T-cell (primary cell): Measurements from ENCODE around the gene SREBF2. TPM values are rescaled to one million over a fixed set of nuclear protein-coding genes. Genes with fewer than 3 reads are reported as not detected.
A peak's percentile ranks its signal among the peaks of the same experiment; 100 is the strongest.

Experiments
- ATAC-seq, 4 experiments: fragments of 200-7000 bp in 3 of 4; fragments of 150-1000 bp in 1 of 4; cut with Tn5 transposase; replicated peaks in 1 of 4; 1 replicate in 3 of 4; 2 replicates in 1 of 4; pipeline ENCODE4 v1.10.0; 2021; ENCODE audit warnings: moderate library complexity in 3 of 4, mild to moderate bottlenecking in 2 of 4, moderate number of reproducible peaks in 1 of 4
- CTCF ChIA-PET, 2 donors: fragments of 300-600 bp; sonication (Branson Sonifier 250); formaldehyde crosslinking; loops; one replicate each; lab custom pipeline; 2022; ENCODE audit warnings: antibody characterized with exemption in 2 of 2; lab: Charles Lee
- POLR2A ChIA-PET, 2 donors: fragments of 300-600 bp; sonication (Branson Sonifier 250); formaldehyde crosslinking; loops; one replicate each; lab custom pipeline; 2022; ENCODE audit warnings: antibody characterized with exemption in 2 of 2; lab: Charles Lee
- DNase-seq, 35 experiments: peaks; one replicate each; pipeline versions ENCODE4 v3.0.0 to v3.0.0-alpha.2; 2013 to 2023
- H3K27ac ChIP-seq: one replicate; pipeline ENCODE4 v1.5.1; 2013; ENCODE audit warnings: low read length
- H3K27me3 ChIP-seq, 2 experiments: replicated peaks in 1 of 2; 1 replicate in 1 of 2; 2 replicates in 1 of 2; pipeline versions ENCODE4 v1.6.1 to v1.7.0; 2013; ENCODE audit warnings: low read length in 1 of 2, mixed read lengths in 1 of 2; ENCODE audit not compliant: control insufficient read depth in 2 of 2, insufficient read depth in 2 of 2; ENCODE audit errors: extremely low read depth in 1 of 2
- H3K36me3 ChIP-seq, 2 donors: 1 replicate in 1 of 2; 2 replicates in 1 of 2; pipeline versions ENCODE4 v1.6.1 to v1.7.0; 2013; ENCODE audit warnings: low read length in 1 of 2; ENCODE audit not compliant: control insufficient read depth in 2 of 2, insufficient read depth in 1 of 2; ENCODE audit errors: extremely low read depth in 1 of 2
- H3K4me1 ChIP-seq, 2 experiments: 1 replicate in 1 of 2; 2 replicates in 1 of 2; pipeline versions ENCODE4 v1.6.1 to v1.7.0; 2013; ENCODE audit warnings: low read length in 2 of 2, mixed read lengths in 1 of 2; ENCODE audit not compliant: insufficient read depth in 2 of 2, control insufficient read depth in 1 of 2; ENCODE audit errors: extremely low read depth in 1 of 2
- H3K4me3 ChIP-seq, 2 donors: 1 replicate in 1 of 2; 2 replicates in 1 of 2; pipeline versions ENCODE4 v1.5.1 to v1.7.0; 2013; ENCODE audit warnings: mild to moderate bottlenecking in 2 of 2, low read length in 1 of 2, moderate library complexity in 1 of 2; ENCODE audit not compliant: control insufficient read depth in 1 of 2; ENCODE audit errors: extremely low read depth in 1 of 2
- H3K9me3 ChIP-seq: 2 replicates; pipeline ENCODE4 v1.7.0; 2013
- H3K27ac Mint-ChIP-seq, 2 donors: one replicate each; pipeline ENCODE4 v1.8.0; 2020 to 2021; ENCODE audit warnings: mild to moderate bottlenecking in 2 of 2, mixed read lengths in 2 of 2
- H3K27me3 Mint-ChIP-seq, 2 donors: one replicate each; pipeline ENCODE4 v1.8.0; 2021 to 2022; ENCODE audit warnings: mixed read lengths in 2 of 2
- H3K36me3 Mint-ChIP-seq: one replicate; pipeline ENCODE4 v1.8.0; 2021; ENCODE audit warnings: mixed read lengths
- H3K4me1 Mint-ChIP-seq, 3 donors: one replicate each; pipeline ENCODE4 v1.8.0; 2020 to 2022; ENCODE audit warnings: mixed read lengths in 3 of 3, mild to moderate bottlenecking in 1 of 3
- H3K4me3 Mint-ChIP-seq, 3 donors: one replicate each; pipeline ENCODE4 v1.8.0; 2020 to 2022; ENCODE audit warnings: mild to moderate bottlenecking in 3 of 3, mixed read lengths in 3 of 3, moderate library complexity in 3 of 3
- H3K9me3 Mint-ChIP-seq, 3 donors: one replicate each; pipeline ENCODE4 v1.8.0; 2020 to 2022; ENCODE audit warnings: mixed read lengths in 3 of 3
- WGBS: methylation state at CpG from one replicate; pipeline ENCODE4 v1.1.5; 2013; ENCODE audit warnings: missing lambda C conversion rate; ENCODE audit not compliant: insufficient coverage; 5-methylcytosine and 5-hydroxymethylcytosine counted together
- total RNA-seq, 35 experiments: library from RNA in 6 of 35; stranded (reverse) in 6 of 35; fragments of 120-200 nt in 1 of 35; gene quantifications; one replicate each; pipeline versions ENCODE4 v1.2.1 to v1.2.4 and lab custom pipeline; 2013 to 2026

Gene SREBF2
- total RNA-seq, 5 donors from 2014 or later (not counting 1 experiment from before 2014, with no cell fraction given) = 71.9 to 128 (median 112) TPM

GRCh38 chr22:41800348-41801146 lies 32.4 kb upstream of the SREBF2 start, which contains the start of gene CCDC134:
Gene CCDC134 (plus strand): TSS chr22:41800679. CDS start chr22:41808891, 8,212 bp downstream.
- H3K9me3 Mint-ChIP-seq = no peaks in the 10 kb centered on the region
- Histone ChIP-seq H3K4me3 (peak within 1 kb of the TSS; percentile 92 to 96), H3K27me3 (no peaks in the 10 kb centered on the region), H3K36me3 (peaks cover 0 to 5% of the 10 kb centered on the region in 2 donors), H3K9me3 (no peaks in the 10 kb centered on the region), H3K27ac (peak within 1 kb of the TSS; percentile 92), H3K4me1 (peaks cover 13 to 36% of the 10 kb centered on the region in 2 experiments)
- CTCF ChIA-PET = interaction anchor here (0.5 to 2.9 kb wide), 16 partner anchors 14 to 1366 kb away, joined by 3 to 46 read pairs (median 6); partner anchors contain the start of genes MEI1 (in 1 of the 2) and SREBF2 (in 1 of the 2)
- H3K4me3 Mint-ChIP-seq = peak within 1 kb of the TSS; percentile 93 to 97 (median 96)
- no peaks in the 10 kb centered on the region for H3K27me3 Mint-ChIP-seq
- H3K4me1 Mint-ChIP-seq = peaks cover 38 to 52% (median 48%) of the 10 kb centered on the region in 3 donors
- under 1% methylated on average over 45 of the region's 52 CpGs for WGBS
- H3K36me3 Mint-ChIP-seq = peaks cover 7% of the 10 kb centered on the region
- POLR2A ChIA-PET = interaction anchor here (0.5 to 4.6 kb wide), 12 partner anchors 19 to 514 kb away, joined by 3 to 81 read pairs (median 5); partner anchors contain the start of genes RANGAP1 (in 1 of the 2) and TNFRSF13C (in 1 of the 2)
- H3K27ac Mint-ChIP-seq = peak within 1 kb of the TSS; percentile 98 to 99
- ATAC-seq (peak; percentile 97 to 99 (median 98)), DNase-seq (peak; percentile 83 to 94 (median 89))

GRCh38 chr22:41801147-41801819 lies 31.6 kb upstream of the SREBF2 start:
- Mint-ChIP-seq H3K9me3 (no peaks in the 10 kb centered on the region), H3K27me3 (no peaks in the 10 kb centered on the region), H3K4me1 (peaks cover 38 to 53% (median 49%) of the 10 kb centered on the region in 3 donors), H3K4me3 (peak overlapping the region; percentile 93 to 97 (median 96)), H3K27ac (peak overlapping the region; percentile 98 to 99), H3K36me3 (peaks cover 3% of the 10 kb centered on the region)
- H3K4me3 ChIP-seq = peak overlapping the region; percentile 92 to 96
- peaks cover 0 to 2% of the 10 kb centered on the region in 2 donors for H3K36me3 ChIP-seq
- WGBS = 86% methylated on average over 1 of the region's 4 CpGs
- ChIA-PET CTCF (interaction anchor here (1.0 to 2.9 kb wide), 11 partner anchors 14 to 144 kb away, joined by 3 to 46 read pairs (median 8); partner anchors contain the start of genes MEI1 (in 1 of the 2) and SREBF2 (in 1 of the 2)), POLR2A (interaction anchor here (0.9 to 4.6 kb wide), 5 partner anchors 19 to 515 kb away, joined by 3 to 81 read pairs (median 10); partner anchors contain the start of gene RANGAP1 (in 1 of the 2))
- DNase-seq = no peak
- H3K4me1 ChIP-seq = peaks cover 13 to 38% of the 10 kb centered on the region in 2 experiments
- H3K27me3 ChIP-seq = no peaks in the 10 kb centered on the region
- ATAC-seq = no peak
- H3K27ac ChIP-seq = peak overlapping the region; percentile 92
- H3K9me3 ChIP-seq = no peaks in the 10 kb centered on the region

GRCh38 chr22:41801886-41802285 lies 31.0 kb upstream of the SREBF2 start:
- no peak for ATAC-seq
- Histone ChIP-seq H3K4me1 (peaks cover 13 to 38% of the 10 kb centered on the region in 2 experiments), H3K9me3 (no peaks in the 10 kb centered on the region), H3K4me3 (no peak overlapping the region), H3K36me3 (peaks cover 0 to 2% of the 10 kb centered on the region in 2 donors), H3K27me3 (no peaks in the 10 kb centered on the region), H3K27ac (no peak overlapping the region)
- no CpG with 5 or more reads among the region's 2 CpGs for WGBS
- ChIA-PET CTCF (interaction anchor here in 1 of 2 donors (1.5 to 2.9 kb wide), 2 partner anchors 20 to 57 kb away, joined by 5 to 46 read pairs; no protein-coding TSS in a partner anchor), POLR2A (interaction anchor here (0.9 to 4.6 kb wide), 4 partner anchors 20 to 139 kb away, joined by 3 to 81 read pairs (median 14); no protein-coding TSS in a partner anchor)
- H3K27me3 Mint-ChIP-seq = no peaks in the 10 kb centered on the region
- H3K9me3 Mint-ChIP-seq = no peaks in the 10 kb centered on the region
- peak overlapping the region; percentile 93 to 97 (median 96) for H3K4me3 Mint-ChIP-seq
- H3K27ac Mint-ChIP-seq = no peak overlapping the region
- H3K4me1 Mint-ChIP-seq = peaks cover 38 to 53% (median 49%) of the 10 kb centered on the region in 3 donors
- DNase-seq = no peak
- peaks cover 3% of the 10 kb centered on the region for H3K36me3 Mint-ChIP-seq

- peaks cover 19% of the 10 kb centered on the region for H3K36me3 Mint-ChIP-seq
- H3K4me1 Mint-ChIP-seq = peaks cover 32 to 43% (median 37%) of the 10 kb centered on the region in 3 donors
- H3K9me3 ChIP-seq = no peaks in the 10 kb centered on the region
- no peak for ATAC-seq
- H3K27ac ChIP-seq = no peak overlapping the region
- no peaks in the 10 kb centered on the region for H3K27me3 ChIP-seq
- peaks cover 12 to 23% of the 10 kb centered on the region in 2 experiments for H3K4me1 ChIP-seq
- no peaks in the 10 kb centered on the region for H3K27me3 Mint-ChIP-seq
- H3K27ac Mint-ChIP-seq = no peak overlapping the region
- no peak for DNase-seq
- ChIA-PET CTCF (no interaction called here), POLR2A (interaction anchor here in 1 of 2 donors (0.5 kb wide), 1 partner anchor 101 kb away, joined by 4 read pairs; no protein-coding TSS in a partner anchor)
- H3K36me3 ChIP-seq = peaks cover 11 to 13% of the 10 kb centered on the region in 2 donors
- no peak overlapping the region for H3K4me3 Mint-ChIP-seq
- no peaks in the 10 kb centered on the region for H3K9me3 Mint-ChIP-seq
- H3K4me3 ChIP-seq = no peak overlapping the region
Measured at GRCh38 chr22:41805639-41806038, 27.3 kb upstream of the SREBF2 start.

- CTCF ChIA-PET = no interaction called here
- peaks cover 11 to 32% of the 10 kb centered on the region in 2 donors for H3K36me3 ChIP-seq
- H3K4me3 ChIP-seq = no peak overlapping the region
- H3K27ac ChIP-seq = no peak overlapping the region
- POLR2A ChIA-PET = no interaction called here
- no peaks in the 10 kb centered on the region for H3K27me3 ChIP-seq
- no peak for ATAC-seq
- Mint-ChIP-seq H3K4me3 (no peak overlapping the region), H3K4me1 (peaks cover 13 to 21% (median 20%) of the 10 kb centered on the region in 3 donors), H3K36me3 (peaks cover 30% of the 10 kb centered on the region), H3K27ac (no peak overlapping the region), H3K27me3 (no peaks in the 10 kb centered on the region), H3K9me3 (no peaks in the 10 kb centered on the region)
- no peak for DNase-seq
- H3K9me3 ChIP-seq = no peaks in the 10 kb centered on the region
- H3K4me1 ChIP-seq = peaks cover 0 to 3% of the 10 kb centered on the region in 2 experiments
- 100% methylated on average over 4 of the region's 6 CpGs for WGBS
Measured at GRCh38 chr22:41808400-41808799, 24.5 kb upstream of the SREBF2 start.
